Stimulated activated CD8-positive, alpha-beta memory T cell treated with anti-CD3 and anti-CD28 coated beads, Interleukin-2, amount 100 ng/mL, for 1 hour (primary cell): Measurements from ENCODE around the gene ATP6V1G3.
"Not testable (repeated sequence)": the region's sequence is repeated elsewhere in the genome, so short reads cannot be mapped to it uniquely, and the experiment has no call there.

ENCODE experiments used
- DNase-seq, 2 donors: peaks; one replicate each; pipeline ENCODE4 v3.0.0-alpha.2; 2020; ENCODE audit warnings: low read depth in 2 of 2

Gene ATP6V1G3

GRCh38 chr1:198496216-198497143, 44.0 kb downstream of the ATP6V1G3 start:
- no peak for DNase-seq

GRCh38 chr1:198495631-198496030, 44.8 kb downstream of the ATP6V1G3 start:
- DNase-seq, result no peak

DNA sequence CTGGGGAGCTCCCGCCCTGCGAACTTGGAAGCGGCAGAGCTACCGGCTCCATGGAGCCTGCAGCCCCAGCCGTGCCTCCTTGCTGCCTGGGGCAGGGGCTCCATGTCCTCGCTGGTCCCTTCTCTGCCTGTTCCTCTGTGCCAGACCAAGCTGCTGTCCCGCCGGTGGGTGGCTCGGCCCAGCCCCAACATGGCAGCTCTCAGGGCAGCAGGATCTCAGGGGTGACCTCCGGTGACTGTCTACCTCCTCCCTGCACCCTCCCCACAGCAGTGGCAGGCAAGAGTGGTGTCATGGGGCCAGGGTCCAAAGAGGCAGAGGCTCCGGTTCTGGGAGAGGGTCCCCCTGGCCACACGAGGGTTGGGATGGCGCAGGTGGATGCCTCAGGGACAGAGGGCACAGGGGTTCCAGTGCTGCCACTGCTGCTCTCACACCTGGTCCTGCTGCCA, 45.8 kb downstream of the ATP6V1G3 start:
- DNase-seq, result no peak

DNA sequence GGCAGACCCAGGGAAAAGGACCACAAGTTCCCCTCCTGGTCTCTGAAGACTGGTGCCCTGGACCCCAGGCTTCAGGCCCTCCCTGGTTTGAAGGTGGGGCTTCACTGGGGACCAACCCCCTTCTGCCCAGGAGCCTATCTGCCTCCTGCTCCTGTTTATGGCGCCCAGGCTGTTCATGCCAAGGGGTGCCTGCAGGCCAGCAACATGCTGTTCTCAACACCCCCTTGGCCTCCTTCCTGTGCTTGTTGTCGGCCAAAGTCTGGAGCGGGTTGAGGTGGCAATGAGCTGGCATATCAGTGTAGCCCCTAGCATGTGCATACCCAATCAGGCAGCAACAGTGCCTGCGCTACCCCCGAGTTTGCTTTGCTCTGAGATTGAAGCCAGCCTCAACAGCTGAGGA, 46.3 kb downstream of the ATP6V1G3 start:
- no peak for DNase-seq

- DNase-seq, result no peak
Measured at GRCh38 chr1:198493329-198493728, 47.2 kb downstream of the ATP6V1G3 start.

DNA sequence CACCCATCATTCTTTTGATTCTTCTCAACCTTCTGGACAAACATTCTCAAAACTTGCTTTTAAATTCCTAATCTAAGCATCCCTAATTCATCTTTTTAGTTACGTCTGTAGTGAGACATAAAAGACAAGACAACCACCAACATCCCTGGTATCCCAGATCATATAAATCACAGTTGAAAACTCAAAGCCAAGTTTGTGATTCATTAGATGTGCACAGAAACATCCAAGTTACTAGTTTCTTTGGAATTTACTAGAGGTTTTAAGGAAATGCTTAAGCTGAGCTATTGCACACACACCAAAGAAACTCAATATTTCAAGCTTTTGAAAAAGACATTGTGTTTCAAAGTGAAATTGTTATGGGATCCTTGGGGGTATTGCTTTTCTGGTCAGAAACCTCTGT, 47.6 kb downstream of the ATP6V1G3 start:
- no peak for DNase-seq

GRCh38 chr1:198491596-198491995, 48.9 kb downstream of the ATP6V1G3 start:
- DNase-seq, result no peak

GRCh38 chr1:198491028-198491427, 49.5 kb downstream of the ATP6V1G3 start:
- no peak for DNase-seq

DNA sequence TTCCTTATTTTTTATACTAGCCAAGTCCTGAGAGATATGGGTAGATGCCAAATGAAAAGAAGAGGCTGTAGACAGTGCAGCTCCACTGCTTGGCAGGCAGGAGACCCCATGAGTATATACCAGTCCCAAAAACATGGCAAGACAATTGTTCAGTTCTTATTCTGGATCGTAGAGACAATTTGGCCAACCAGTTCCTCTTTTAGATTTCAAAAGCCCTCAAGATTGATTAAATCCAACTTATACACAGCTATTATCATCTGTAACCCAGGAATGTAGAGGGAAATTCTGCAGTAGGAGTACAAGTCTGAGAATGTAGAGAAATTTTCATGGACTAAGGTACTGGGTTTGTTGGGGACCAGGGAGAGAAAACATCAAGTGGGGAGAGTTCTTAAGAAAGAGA, 50.3 kb downstream of the ATP6V1G3 start:
- no peak for DNase-seq

DNA sequence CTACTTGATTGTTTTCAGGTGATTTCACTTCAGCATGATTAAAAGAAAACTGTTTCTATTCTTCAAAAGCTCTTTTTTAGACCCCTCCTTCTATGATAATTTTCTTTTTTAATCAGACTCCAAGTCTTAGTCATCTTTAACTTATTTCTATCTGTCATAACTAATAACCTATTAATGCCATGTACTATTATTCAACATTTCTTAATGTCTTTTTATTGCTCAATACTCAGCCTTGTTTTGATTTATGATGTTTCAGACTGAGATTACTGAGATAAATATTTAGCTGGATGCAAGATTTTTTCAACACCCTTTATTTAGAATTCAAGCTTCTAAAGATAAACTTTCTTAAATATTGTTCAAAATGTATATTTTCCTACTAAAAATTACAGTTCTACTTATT, 53.6 kb downstream of the ATP6V1G3 start:
- DNase-seq, result no peak

GRCh38 chr1:198483645-198484044, 56.8 kb downstream of the ATP6V1G3 start:
- no peak for DNase-seq

- no peak for DNase-seq
Measured at GRCh38 chr1:198483006-198483405, 57.5 kb downstream of the ATP6V1G3 start.

- DNase-seq, result no peak
Measured at GRCh38 chr1:198481661-198482060, 58.8 kb downstream of the ATP6V1G3 start.

GRCh38 chr1:198480876-198481275, 59.6 kb downstream of the ATP6V1G3 start:
- no peak for DNase-seq

GRCh38 chr1:198477354-198477753, 63.1 kb downstream of the ATP6V1G3 start:
- DNase-seq, result not testable (repeated sequence)
